Osteoblast (primary cell): ENCODE results near the gene EDAR. TPM values are rescaled to one million over a fixed set of nuclear protein-coding genes. Genes with fewer than 3 reads are reported as not detected.

Experiments
- DNase-seq: peaks from one replicate; pipeline ENCODE4 v3.0.0; 2011; ENCODE audit warnings: low spot score, mixed read lengths; ENCODE audit not compliant: insufficient read length; ENCODE audit errors: missing footprints
- H2AFZ ChIP-seq: 2 replicates; pipeline ENCODE4 v1.6.0; 2011; ENCODE audit warnings: mild to moderate bottlenecking, low read length
- H3K27ac ChIP-seq: 2 replicates; pipeline ENCODE4 v1.5.1; 2011; ENCODE audit warnings: mild to moderate bottlenecking, low read depth, low read length, moderate library complexity
- H3K27me3 ChIP-seq: 2 replicates; pipeline ENCODE4 v1.6.0; 2012; ENCODE audit warnings: mild to moderate bottlenecking, control low read depth, inconsistent platforms, low read length, moderate library complexity; ENCODE audit not compliant: insufficient read depth
- H3K36me3 ChIP-seq: 2 replicates; pipeline ENCODE4 v1.5.1; 2011; ENCODE audit warnings: mild to moderate bottlenecking, low read length, control low read depth, moderate library complexity; ENCODE audit not compliant: insufficient read depth
- H3K4me1 ChIP-seq: 2 replicates; pipeline ENCODE4 v1.5.1; 2011; ENCODE audit warnings: mild to moderate bottlenecking, low read length, control low read depth, moderate library complexity; ENCODE audit not compliant: insufficient read depth
- H3K4me2 ChIP-seq: 2 replicates; pipeline ENCODE4 v1.6.0; 2011; ENCODE audit warnings: mild to moderate bottlenecking, low read length; ENCODE audit not compliant: insufficient read depth
- H3K4me3 ChIP-seq: fragments of 200-600 bp; sonication (generic); 3 replicates; pipeline ENCODE4 v1.5.1; 2012; ENCODE audit warnings: mild to moderate bottlenecking, low read length, inconsistent platforms; ENCODE audit not compliant: insufficient read depth
- H3K79me2 ChIP-seq: 2 replicates; pipeline ENCODE4 v1.6.0; 2012; ENCODE audit warnings: mild to moderate bottlenecking, low read length, control low read depth, inconsistent platforms; ENCODE audit not compliant: insufficient read depth
- H3K9me3 ChIP-seq: 2 replicates; pipeline ENCODE4 v1.5.1; 2011; ENCODE audit warnings: low read depth, low read length, control low read depth
- H4K20me1 ChIP-seq: 2 replicates; pipeline ENCODE4 v1.6.0; 2012; ENCODE audit warnings: mild to moderate bottlenecking, low read length, control low read depth; ENCODE audit not compliant: insufficient read depth
- CTCF ChIP-seq: IDR thresholded peaks from 2 replicates; pipeline ENCODE4 v1.5.1; 2011; ENCODE audit warnings: mild to moderate bottlenecking, low read depth, low read length, moderate library complexity; ENCODE audit errors: extremely low read depth
- total RNA-seq: library from RNA; depleted of rRNA; stranded (reverse); fragments of >200 nt; gene quantifications from 2 replicates; pipeline ENCODE4 v1.2.3, GENCODE V29; 2012

EDAR gene
- total RNA-seq, 1 donor, result not detected

GRCh38 chr2:108869542-108869941 lies 119.5 kb downstream of the EDAR start:
- Histone ChIP-seq H3K4me2 (no peak overlapping the region), H3K9me3 (no peaks in the 10 kb centered on the region), H3K27ac (no peak overlapping the region), H3K4me3 (no peak overlapping the region), H3K4me1 (no peaks in the 10 kb centered on the region), H3K79me2 (no peaks in the 10 kb centered on the region), H4K20me1 (no peaks in the 10 kb centered on the region), H2AFZ (no peak overlapping the region), H3K27me3 (no peaks in the 10 kb centered on the region), H3K36me3 (no peaks in the 10 kb centered on the region)
- DNase-seq, result no peak
- TF ChIP-seq CTCF, result no peak

- H3K9me3 ChIP-seq, result no peaks in the 10 kb centered on the region
- H3K79me2 ChIP-seq, result no peaks in the 10 kb centered on the region
- no peaks in the 10 kb centered on the region for H3K27me3 ChIP-seq
- no peak for DNase-seq
- H3K4me1 ChIP-seq, result no peaks in the 10 kb centered on the region
- H3K36me3 ChIP-seq, result no peaks in the 10 kb centered on the region
- H4K20me1 ChIP-seq, result no peaks in the 10 kb centered on the region
- no peak overlapping the region for H2AFZ ChIP-seq
- no peak overlapping the region for H3K4me2 ChIP-seq
- TF ChIP-seq CTCF, result no peak
- no peak overlapping the region for H3K4me3 ChIP-seq
- no peak overlapping the region for H3K27ac ChIP-seq
Observed at GRCh38 chr2:108868911-108869310, 120.1 kb downstream of the EDAR start.

- no peak for DNase-seq
- Histone ChIP-seq H3K4me2 (no peak overlapping the region), H4K20me1 (no peaks in the 10 kb centered on the region), H2AFZ (no peak overlapping the region), H3K27me3 (no peaks in the 10 kb centered on the region), H3K4me1 (no peaks in the 10 kb centered on the region), H3K79me2 (no peaks in the 10 kb centered on the region), H3K9me3 (no peaks in the 10 kb centered on the region), H3K36me3 (no peaks in the 10 kb centered on the region), H3K4me3 (no peak overlapping the region), H3K27ac (no peak overlapping the region)
- no peak for TF ChIP-seq CTCF
Observed at GRCh38 chr2:108866041-108866440, 123.0 kb downstream of the EDAR start.

GRCh38 chr2:108858894-108859293 lies 130.1 kb downstream of the EDAR start:
- Histone ChIP-seq H3K4me3 (no peak overlapping the region), H3K4me1 (no peaks in the 10 kb centered on the region), H3K4me2 (no peak overlapping the region), H3K9me3 (no peaks in the 10 kb centered on the region), H2AFZ (no peak overlapping the region), H4K20me1 (no peaks in the 10 kb centered on the region), H3K27me3 (no peaks in the 10 kb centered on the region), H3K27ac (no peak overlapping the region), H3K36me3 (no peaks in the 10 kb centered on the region), H3K79me2 (no peaks in the 10 kb centered on the region)
- TF ChIP-seq CTCF, result no peak
- no peak for DNase-seq
